B cell (primary cell): ENCODE measurements around the gene GCNA.

ENCODE experiments used
- CTCF ChIP-seq: fragments of 200-600 bp; IDR thresholded peaks from one replicate; pipeline ENCODE4 v1.8.0; 2022; ENCODE audit warnings: antibody characterized with exemption, mild to moderate bottlenecking
- EZH2 ChIP-seq: IDR thresholded peaks from 2 replicates; pipeline ENCODE4 v1.6.1; 2012; ENCODE audit warnings: borderline replicate concordance, low read depth, mild to moderate bottlenecking, moderate library complexity, low read length; ENCODE audit not compliant: insufficient read depth, poor library complexity, severe bottlenecking

GRCh38 chrX:71543316-71543715 is 34.9 kb upstream of the GCNA start:
- TF ChIP-seq EZH2 (no peak), CTCF (no peak)
